Dedifferentiated amniotic fluid mesenchymal stem cell (primary cell): Measurements from ENCODE around the gene SLIT3.

Experiments used
- DNase-seq: peaks from one replicate; pipeline ENCODE4 v3.0.0-alpha.2; 2016; ENCODE audit errors: extremely low spot score

The SLIT3 gene

DNA sequence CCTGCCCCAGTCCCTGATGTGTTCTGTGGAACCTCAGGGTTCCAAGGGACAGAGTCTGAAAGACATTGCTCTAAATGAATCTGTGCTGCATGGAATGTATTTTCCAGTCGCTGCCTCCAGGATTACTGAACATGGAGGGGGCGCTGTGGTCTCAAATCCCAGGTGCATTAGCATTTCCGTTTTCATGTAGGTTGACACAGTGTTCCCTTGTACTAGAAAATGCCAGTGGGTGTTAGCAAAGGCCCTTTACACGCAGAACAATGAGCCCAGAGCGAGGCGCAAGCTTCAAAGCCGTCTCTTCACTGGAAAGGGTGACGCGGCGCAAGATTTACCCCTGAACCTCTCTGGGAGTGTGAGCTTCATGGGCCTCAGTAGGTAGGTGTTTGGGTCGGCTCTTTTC is 308.3 kb downstream of the SLIT3 start:
- DNase-seq = no peak

- no peak for DNase-seq
These were observed 308.9 kb downstream of the SLIT3 start for GRCh38 chr5:168992016-168992415.

- no peak for DNase-seq
These were observed 309.6 kb downstream of the SLIT3 start for GRCh38 chr5:168991311-168991710.

- DNase-seq = no peak
These were observed 310.3 kb downstream of the SLIT3 start for GRCh38 chr5:168990679-168991078.

- DNase-seq = no peak
These were observed 311.0 kb downstream of the SLIT3 start for GRCh38 chr5:168989731-168990505.

- DNase-seq = no peak
These were observed 312.2 kb downstream of the SLIT3 start for GRCh38 chr5:168988699-168989098.

- peak; percentile 77 for DNase-seq
These were observed 313.2 kb downstream of the SLIT3 start for GRCh38 chr5:168987543-168988300.

DNA sequence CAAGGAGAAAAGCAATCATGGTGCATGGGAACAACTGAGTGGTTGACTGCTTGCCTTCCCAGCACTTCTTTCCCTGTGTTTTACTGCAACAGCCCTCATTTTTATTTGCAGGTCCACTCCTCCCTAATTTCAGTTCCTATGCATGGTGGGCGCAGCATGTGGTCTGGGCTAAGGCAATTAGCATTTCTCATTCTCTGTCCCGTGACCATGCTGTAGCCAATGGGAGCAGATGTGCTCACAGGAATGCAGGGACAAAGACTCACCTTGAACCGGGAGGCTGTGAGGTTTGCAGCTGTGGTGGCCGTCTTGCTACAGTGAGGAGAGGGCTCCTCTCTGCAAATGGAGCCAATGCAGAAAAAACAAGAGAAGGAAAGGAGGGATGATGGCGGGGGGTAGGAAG is 315.5 kb downstream of the SLIT3 start:
- DNase-seq = no peak

DNA sequence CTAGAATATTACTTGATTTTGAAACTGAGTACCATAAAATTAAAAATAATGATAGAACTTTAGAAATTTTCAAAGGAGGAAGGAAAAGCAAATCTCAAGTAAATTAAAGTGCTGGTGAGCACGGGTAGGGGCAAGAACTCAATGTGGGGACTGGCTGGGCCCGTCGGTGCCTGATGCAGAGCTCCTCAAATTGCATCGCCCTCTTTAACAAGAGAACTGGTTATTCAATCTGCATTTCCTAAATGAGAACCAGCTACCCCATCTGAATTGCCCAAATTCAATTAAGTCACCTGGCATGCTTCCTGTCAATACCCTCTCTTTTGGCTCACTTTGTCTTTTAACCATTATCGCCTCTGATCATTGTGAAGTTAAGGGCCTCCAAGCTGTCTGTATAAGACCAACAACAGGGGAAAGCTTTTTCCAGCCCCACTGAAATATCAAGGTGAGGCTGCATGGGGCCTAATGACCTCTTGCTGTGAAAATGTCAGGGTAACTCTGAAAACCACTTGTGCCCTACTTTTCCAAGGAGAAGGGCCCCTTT is 316.7 kb downstream of the SLIT3 start:
- DNase-seq = no peak

GRCh38 chr5:168979135-168979534 is 321.8 kb downstream of the SLIT3 start:
- DNase-seq = no peak

- DNase-seq = no peak
These were observed 322.4 kb downstream of the SLIT3 start for GRCh38 chr5:168978500-168978899.

DNA sequence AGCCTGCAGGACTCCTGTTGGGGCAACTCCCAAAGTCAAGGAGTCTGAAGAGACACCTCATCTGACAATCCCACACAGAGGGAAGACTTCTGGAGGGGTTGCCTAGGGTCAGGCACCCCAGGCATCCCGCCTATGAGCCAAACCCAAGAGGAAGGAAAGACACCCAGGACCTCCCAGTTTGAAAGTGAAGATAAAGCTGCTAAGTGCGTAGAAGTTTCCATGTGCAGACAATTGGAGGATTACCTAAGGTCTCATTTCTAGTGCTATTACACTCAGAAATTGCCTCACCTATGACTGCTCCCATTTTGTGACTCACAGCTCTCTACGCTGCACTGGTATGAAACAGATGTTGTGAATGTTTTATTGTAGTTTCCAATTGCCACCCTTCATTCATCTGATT is 322.9 kb downstream of the SLIT3 start:
- peak; percentile 56 for DNase-seq

DNA sequence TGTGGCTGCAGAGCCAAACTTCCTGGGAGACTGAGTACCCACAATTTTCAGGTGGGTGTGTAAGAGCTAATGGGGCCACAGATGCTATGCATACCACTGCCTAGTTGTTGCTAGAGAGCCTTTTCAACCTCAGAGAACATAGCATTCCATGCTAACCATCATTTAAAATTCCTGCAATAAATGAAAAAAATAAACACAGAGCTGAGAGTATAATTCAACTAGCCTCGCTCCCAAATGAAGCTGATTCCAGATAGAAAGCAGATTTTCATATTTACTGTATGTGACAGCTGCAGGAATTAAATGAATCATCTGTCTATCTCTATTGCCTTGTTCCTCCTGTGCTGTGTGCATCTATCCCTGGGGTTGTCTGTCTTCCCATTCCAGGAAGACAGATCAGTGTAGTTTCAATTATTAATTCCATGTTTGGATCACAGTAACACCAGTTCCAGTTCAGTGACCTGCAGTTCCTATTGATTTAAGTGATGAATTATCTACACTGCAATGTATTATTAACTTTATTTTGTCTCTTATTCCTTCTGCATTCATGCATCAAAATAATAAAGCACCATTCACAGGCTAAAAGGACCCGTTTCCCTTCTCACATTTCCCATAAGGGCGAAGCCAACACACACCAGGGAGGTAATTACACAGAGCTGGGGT is 324.5 kb downstream of the SLIT3 start:
- DNase-seq = peak; percentile 48

DNA sequence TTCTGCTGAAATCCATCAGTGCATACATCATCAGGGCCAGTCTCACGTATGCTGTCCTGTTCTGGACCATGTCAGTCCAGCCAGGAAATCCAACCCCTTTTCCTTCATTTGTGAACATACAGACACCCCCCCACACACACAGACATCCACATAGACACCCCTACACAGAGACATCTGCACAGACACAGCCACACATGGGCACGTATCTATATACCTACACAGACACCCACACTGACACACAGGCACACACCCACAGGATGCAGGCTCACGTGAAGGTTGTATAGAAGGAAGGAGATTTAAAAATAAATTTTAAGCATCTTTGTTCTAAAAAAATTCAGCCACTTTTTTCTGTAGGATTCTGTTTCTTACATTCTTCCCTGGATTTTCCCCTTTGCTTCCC is 325.6 kb downstream of the SLIT3 start:
- DNase-seq = no peak

GRCh38 chr5:168974082-168974481 is 326.9 kb downstream of the SLIT3 start:
- no peak for DNase-seq

GRCh38 chr5:168972731-168973130 is 328.2 kb downstream of the SLIT3 start:
- DNase-seq = no peak

DNA sequence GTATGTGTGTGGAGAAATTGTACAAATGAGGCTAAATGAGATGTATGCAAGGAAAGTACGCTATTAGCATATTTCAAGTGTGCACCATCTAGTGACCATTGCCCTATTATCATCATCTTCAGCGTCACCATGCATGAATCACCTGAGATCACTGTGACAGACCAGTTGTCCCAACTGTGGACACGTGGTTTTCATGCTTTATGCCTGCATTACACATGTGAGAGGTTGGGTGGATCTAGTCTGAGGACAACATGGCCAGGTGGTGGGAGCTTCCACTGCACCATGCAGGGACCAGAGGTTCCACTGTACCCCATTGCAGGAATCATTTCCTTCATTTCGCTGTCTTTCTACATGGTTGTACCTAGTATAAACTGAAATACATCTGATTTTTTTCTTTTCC is 329.8 kb downstream of the SLIT3 start:
- no peak for DNase-seq

- DNase-seq = no peak
These were observed 331.5 kb downstream of the SLIT3 start for GRCh38 chr5:168969326-168969886.

GRCh38 chr5:168967882-168968620 is 332.9 kb downstream of the SLIT3 start:
- DNase-seq = no peak

GRCh38 chr5:168965638-168966037 is 335.3 kb downstream of the SLIT3 start:
- no peak for DNase-seq

DNA sequence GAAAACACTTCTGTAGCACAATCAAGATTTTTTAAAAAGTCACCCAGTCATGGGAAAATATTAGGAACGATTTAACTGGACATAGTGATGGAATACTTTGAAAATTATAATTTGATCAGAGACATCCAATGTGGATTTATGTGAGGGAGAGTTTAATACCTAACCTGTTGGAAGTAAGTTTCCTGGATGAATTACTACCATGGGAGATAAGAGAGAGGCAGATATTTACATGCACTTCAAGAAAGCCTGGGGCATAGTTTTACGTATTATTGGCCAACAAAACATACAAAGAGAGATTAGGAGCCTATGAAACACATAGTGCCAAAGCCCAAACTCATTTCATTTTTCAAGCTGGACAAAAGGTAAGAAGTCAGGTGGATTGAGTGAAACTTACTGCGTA is 336.8 kb downstream of the SLIT3 start:
- no peak for DNase-seq
